LNCAP (cell line): ENCODE measurements around the gene MAN1A1.

Experiments
- TF ChIP-seq, protein P1 (sequence below): fragments of 450-650 bp; IDR thresholded peaks from 2 replicates; pipeline ENCODE4 v1.5.1; 2017; ENCODE audit warnings: mild to moderate bottlenecking

Gene MAN1A1

DNA sequence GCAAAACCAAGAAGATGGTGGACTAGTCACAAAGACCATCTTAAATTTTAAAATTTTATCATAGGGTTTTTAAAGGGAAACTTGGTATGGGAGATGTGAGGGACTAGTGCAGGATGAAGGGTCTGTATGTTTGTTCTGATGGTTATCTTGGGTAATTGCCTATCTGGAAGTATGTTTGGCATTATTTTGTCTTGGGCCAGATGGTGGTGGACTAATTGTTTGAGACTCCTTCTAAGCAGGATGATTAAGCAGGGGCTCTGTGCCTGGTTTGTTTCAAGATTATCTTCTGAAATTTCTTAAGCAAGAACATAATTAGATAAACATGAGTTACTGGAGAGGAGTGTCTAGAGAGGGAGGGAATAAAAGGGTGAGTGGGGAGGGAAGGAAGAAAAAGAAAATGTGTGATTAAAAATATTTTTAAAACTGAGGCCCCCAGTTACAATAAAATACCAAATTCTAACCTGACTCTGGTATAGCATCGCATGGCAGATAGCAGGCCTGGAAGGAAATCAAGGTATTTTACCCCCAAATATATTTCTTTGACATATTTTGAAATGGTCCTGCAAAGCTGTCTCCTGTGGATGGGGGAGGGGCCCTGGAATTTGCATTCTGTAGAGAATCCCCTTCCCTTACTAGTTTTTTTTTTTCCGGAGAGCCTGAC, 221.2 kb downstream of the MAN1A1 start:
- TF ChIP-seq, protein P1, sequence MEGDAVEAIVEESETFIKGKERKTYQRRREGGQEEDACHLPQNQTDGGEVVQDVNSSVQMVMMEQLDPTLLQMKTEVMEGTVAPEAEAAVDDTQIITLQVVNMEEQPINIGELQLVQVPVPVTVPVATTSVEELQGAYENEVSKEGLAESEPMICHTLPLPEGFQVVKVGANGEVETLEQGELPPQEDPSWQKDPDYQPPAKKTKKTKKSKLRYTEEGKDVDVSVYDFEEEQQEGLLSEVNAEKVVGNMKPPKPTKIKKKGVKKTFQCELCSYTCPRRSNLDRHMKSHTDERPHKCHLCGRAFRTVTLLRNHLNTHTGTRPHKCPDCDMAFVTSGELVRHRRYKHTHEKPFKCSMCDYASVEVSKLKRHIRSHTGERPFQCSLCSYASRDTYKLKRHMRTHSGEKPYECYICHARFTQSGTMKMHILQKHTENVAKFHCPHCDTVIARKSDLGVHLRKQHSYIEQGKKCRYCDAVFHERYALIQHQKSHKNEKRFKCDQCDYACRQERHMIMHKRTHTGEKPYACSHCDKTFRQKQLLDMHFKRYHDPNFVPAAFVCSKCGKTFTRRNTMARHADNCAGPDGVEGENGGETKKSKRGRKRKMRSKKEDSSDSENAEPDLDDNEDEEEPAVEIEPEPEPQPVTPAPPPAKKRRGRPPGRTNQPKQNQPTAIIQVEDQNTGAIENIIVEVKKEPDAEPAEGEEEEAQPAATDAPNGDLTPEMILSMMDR = no peak

DNA sequence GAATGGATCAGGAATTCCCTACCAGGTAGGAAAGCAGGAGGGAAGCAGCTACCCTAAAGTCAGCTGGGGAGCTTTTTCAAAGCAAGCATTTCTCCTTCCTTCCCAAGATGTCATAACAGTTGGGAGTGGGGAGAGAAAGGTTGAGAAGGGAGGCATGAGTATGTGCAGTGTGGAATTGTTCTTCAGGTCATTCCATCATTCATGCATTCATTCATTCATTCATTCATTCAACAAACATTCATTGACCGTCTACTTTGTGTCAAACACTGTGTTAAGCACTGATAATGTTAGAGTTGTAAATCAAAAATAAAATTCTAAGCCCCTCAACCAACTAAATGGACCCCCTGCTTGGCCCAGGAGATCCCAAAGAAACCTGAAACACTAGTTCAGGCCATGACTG, 221.9 kb downstream of the MAN1A1 start:
- TF ChIP-seq, protein P1 = no peak
